ENCODE data around the gene BCL2L2.

GRCh38 chr14:23335623-23336022 is 29.0 kb downstream of the BCL2L2 start:
- TF ChIP-seq EZH2 (IDR thresholded peaks at IDR 0.05; ENCODE audit: low read length, missing control alignments) (no peak), CTCF (conservative IDR thresholded peaks at IDR 0.05 in 1 of 2, IDR thresholded peaks at IDR 0.05 in 1 of 2; ENCODE audit: low read depth in 1 of 2, low read length in 2 of 2) (no peak)
